Measurements from ENCODE around the gene SLC23A3.
A peak's percentile ranks its signal among the peaks of the same experiment; 100 is the strongest.

The SLC23A3 gene

DNA sequence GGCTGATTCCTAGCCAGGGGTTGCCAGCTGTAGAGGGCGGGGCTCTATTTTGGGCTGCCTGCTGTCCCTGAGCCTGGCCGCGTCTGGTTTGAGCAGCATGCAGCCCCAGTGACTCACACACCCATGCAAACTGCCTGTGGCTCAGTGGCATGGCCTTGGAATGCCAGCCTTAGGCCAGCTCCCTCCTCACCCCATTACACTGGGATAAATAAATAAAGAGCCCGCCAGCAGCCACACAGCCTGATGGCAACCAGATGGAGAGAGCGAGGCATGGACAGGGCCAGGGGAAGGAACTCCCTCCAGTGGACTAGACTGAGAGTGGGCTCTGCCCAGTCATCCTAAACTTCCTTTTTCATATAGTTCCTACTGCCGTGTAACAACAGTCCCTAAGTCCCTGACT, 27.5 kb downstream of the SLC23A3 start:
- no peak for DNase-seq (ENCODE audit: low read depth in 2 of 2)

DNA sequence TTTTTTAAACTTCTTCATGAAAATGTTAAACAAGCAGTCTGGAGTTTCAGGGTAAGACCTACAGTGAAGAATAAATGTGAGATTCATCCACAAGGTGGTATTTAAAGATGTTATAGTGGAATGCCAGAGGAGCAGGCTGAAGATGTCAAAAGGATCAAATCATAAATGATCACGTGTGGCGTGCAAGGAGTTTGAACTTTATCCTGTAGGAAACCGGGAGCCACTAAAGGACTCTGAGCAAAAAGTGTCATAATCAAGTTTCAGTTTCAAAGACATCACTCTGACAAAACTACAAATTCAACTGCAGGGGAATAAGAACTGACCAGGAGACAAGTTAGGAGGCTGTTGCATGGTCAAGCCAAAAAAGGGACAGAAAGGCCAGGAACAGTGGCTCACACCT, 29.1 kb downstream of the SLC23A3 start:
- DNase-seq (ENCODE audit: low read depth in 2 of 2): no peak

- no peak for DNase-seq (ENCODE audit: low read depth in 2 of 2)
Observed at GRCh38 chr2:219133976-219134375, 35.9 kb downstream of the SLC23A3 start.

GRCh38 chr2:219131744-219132143, 38.1 kb downstream of the SLC23A3 start:
- no peak for DNase-seq (ENCODE audit: low read depth in 2 of 2)

GRCh38 chr2:219131327-219131726, 38.5 kb downstream of the SLC23A3 start:
- DNase-seq (ENCODE audit: low read depth in 2 of 2): no peak

GRCh38 chr2:219129589-219129988, 40.2 kb downstream of the SLC23A3 start:
- DNase-seq (ENCODE audit: low read depth in 2 of 2): no peak

GRCh38 chr2:219128396-219128795, 41.4 kb downstream of the SLC23A3 start:
- no peak for DNase-seq (ENCODE audit: low read depth in 2 of 2)

DNA sequence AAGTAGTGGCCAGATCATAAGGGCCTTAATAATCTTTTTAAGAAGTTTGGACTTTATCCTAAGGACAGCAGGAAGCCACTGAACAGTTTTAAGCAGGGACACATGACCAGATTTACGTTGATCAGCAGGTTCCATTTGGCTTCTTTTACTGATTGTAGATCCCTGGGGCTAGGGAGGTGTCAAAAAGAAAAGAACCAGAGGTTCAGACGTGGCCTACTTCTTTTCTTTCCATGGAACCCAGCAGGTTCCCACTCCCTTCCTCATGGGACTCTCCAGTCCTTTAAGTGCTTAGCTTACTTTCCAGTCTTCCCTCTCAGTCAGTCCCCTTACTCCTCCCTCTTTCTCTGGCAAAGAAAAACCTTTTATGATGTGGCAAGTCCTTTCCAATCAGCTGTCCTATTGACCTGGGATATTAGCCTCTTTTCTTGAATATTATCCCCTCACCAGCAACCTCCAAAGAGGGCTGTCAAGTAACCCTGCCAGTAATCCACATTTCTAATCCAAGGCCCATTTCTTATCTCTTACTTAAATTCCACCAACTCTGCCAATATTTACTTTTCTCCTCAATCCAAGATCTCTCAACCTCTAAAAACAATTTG, 42.7 kb downstream of the SLC23A3 start:
- no peak for DNase-seq (ENCODE audit: low read depth in 2 of 2)

DNA sequence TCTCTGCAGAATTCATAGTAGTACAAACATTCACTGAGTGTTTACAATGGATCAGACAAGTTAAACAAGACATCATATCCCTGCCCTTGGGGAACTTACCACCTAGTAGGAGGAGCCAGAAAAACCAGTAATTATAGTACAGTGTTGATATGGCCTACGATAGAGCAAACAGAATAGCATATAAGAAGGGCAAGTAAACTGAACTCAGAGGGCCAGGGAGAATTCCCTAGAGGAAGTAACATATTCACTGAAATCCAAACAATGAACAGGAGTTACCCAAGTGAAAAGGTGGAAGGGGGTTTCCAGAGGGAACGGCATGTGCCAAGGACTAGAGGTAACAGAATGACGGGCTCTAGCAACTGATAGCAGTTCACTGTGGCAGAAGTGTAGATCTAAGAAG, 43.3 kb downstream of the SLC23A3 start:
- DNase-seq (ENCODE audit: low read depth in 2 of 2): no peak

DNA sequence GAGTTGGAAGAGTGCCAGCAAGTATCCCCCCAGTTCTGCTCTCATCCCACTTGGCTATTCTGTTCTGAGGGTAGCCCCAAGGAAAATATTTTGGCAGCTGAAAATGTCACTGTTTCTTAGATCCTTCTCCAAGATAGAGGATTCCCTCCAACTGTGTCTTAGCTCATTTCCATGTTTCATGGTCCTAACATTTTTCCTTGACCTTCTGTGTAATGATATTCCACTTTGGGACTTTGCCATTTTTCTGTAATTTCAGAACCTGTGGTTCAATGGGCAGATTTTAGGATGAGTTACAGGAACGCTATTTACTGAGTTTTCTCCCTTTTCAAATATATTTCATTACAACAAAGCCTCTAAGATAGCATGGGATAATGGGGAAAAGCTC, 44.0 kb downstream of the SLC23A3 start:
- no peak for DNase-seq (ENCODE audit: low read depth in 2 of 2)

GRCh38 chr2:219125225-219125885, 44.5 kb downstream of the SLC23A3 start:
- no peak for DNase-seq (ENCODE audit: low read depth in 2 of 2)

- peak; percentile 25 to 39 for DNase-seq (ENCODE audit: low read depth in 2 of 2)
Observed at GRCh38 chr2:219124381-219125110, 45.3 kb downstream of the SLC23A3 start.

GRCh38 chr2:219123356-219124135, 46.3 kb downstream of the SLC23A3 start:
- no peak for DNase-seq (ENCODE audit: low read depth in 2 of 2)

DNA sequence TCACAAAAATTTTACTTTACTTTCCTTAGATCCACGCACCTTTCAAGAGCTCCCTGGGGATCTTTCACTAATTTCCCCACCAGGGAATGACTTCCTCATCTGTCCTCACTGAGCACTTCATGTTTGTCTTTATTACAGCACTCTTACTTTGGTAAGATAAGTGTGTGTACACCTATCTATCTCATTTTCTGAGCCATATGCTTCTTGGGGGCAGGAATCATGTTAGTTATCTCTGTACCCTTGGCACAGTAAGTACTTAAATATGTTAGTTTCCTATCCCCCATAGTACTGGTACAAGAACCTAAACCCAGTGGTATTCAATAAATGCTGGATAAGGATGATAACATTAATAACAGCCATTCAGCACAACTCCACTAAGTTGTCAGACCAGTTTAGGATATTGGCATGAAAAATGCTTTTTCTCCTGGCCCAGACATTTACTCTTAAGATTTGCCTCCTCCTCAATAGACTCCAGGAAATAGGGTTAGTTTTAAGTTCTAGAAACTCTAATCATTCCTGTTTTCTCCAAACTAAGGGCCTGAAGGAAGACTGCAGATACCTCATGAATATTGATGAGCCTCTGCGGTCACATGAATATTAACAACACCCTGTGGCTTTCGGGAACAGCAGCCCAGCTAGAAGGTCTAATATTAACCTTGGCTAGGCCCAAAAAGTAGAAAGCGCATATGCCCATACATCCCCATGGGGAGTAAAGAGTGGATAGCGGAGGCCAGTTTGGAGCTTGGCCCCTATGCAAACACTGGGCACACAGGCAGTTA, 47.4 kb downstream of the SLC23A3 start:
- no peak for DNase-seq (ENCODE audit: low read depth in 2 of 2)

- no peak for DNase-seq (ENCODE audit: low read depth in 2 of 2)
Observed at GRCh38 chr2:219120082-219120481, 49.7 kb downstream of the SLC23A3 start.

DNA sequence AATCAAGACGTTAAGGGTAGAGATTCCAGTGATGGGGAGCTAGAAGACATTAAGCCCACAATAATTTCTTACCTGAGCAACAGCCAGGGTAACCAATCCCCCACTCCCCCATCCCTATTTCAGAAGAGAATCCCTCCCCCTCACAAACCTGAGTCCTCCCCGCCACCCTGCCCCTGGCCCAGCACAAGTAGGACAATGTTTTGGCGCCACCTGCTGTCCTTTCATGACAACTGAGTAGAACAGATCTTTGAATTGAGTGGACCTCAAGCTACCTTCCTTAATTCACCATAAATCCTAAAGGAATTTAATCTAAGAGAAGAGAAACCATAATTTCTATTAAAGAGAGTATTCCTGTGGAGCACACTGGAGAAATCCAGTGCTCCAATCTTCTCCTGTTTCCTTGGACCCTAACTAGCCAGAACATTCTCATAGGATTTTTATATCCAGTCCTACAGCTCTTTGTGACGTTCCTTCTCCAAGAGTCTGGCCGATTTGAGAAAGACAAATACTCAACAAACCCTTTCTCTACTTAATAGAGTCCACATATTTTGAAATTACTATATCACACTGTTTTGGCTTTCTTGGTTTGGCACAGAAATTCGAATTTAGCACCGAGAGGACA, 50.3 kb downstream of the SLC23A3 start:
- DNase-seq (ENCODE audit: low read depth in 2 of 2): peak; percentile 16 to 24

- no peak for DNase-seq (ENCODE audit: low read depth in 2 of 2)
Observed at GRCh38 chr2:219118504-219118903, 51.3 kb downstream of the SLC23A3 start.

DNA sequence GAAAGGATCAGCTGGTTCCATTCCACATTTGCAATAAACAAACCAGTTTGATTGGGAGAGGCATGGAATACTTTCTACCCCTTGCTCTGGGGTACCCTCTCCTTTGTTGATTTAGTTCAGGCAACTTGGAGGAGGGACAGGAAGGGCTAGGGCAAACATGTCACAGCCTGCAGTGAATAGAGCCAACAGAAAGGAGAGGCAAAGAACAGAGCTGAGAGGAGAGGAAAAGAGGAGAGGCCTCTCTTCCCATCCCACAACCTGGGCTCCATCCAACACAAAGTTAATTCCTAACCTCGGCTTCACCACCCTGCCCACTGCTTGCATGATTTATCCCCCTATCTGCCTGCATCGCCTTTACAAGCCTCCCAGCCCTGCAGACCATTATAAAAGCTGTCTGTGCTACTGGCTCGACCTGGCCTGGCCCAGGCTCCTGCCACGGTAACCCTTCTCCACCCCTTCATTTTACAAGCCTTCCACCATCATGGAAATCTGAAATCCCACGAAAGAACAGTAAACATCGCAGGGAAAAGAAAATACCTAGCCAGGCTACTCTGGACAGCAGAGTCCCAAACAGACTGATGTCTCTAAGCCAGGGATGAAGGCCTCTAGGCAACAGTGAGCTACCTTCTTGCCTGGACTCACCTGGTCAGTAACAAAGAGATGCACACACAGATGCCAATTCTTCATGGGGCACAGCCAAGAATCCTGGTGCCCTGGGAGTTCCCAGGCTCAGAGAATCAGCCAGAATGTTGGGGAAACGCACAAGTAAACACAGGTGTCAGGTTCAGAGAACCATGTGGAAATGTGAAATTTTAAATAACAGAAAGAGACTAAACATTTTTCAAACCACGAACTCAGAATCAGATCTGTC, 52.8 kb downstream of the SLC23A3 start:
- no peak for DNase-seq (ENCODE audit: low read depth in 2 of 2)

GRCh38 chr2:219112651-219113338, 57.0 kb downstream of the SLC23A3 start:
- no peak for DNase-seq (ENCODE audit: low read depth in 2 of 2)

- no peak for DNase-seq (ENCODE audit: low read depth in 2 of 2)
Observed at GRCh38 chr2:219112062-219112406, 57.8 kb downstream of the SLC23A3 start.
